ENCODE measurements around the gene LDLRAD2.
A peak's percentile ranks its signal among the peaks of the same experiment; 100 is the strongest.

The LDLRAD2 gene

DNA sequence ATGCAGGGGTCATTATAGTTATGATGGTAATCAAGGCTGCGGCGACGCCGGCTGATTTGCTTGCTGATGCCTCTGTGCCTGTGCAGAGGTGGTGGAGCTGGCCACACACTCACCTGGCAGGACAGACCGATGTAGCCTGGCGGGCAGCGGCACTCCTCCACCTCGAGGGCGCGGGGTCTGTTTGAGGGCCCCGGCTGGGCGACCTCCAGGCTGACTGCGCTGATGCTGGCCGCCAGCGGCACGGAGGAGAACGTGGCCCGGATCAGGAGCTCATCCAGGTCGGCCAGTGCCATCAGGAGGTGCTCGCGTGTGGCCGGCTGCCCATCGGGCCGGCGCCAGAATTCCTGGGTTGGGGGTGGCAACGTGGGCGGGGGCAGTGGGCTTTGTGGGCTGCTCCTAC, 52.7 kb downstream of the LDLRAD2 start:
- no peak for DNase-seq

DNA sequence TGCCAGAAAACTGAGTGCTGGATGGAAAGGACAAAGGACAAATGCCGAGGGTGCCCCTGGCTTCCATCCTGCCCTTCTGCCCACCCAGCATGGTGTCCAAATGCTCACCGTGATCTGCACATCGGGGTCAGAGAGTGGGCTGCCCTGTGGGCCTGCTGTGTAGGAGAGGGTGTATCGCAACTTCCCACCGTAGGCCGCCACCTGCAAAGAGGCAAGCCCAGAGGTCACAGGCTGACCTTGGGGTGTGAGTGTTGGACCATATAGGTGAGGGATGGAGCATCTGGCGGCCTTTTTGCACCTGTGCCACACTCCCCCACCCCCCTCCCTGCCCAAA, 53.5 kb downstream of the LDLRAD2 start:
- DNase-seq = no peak

DNA sequence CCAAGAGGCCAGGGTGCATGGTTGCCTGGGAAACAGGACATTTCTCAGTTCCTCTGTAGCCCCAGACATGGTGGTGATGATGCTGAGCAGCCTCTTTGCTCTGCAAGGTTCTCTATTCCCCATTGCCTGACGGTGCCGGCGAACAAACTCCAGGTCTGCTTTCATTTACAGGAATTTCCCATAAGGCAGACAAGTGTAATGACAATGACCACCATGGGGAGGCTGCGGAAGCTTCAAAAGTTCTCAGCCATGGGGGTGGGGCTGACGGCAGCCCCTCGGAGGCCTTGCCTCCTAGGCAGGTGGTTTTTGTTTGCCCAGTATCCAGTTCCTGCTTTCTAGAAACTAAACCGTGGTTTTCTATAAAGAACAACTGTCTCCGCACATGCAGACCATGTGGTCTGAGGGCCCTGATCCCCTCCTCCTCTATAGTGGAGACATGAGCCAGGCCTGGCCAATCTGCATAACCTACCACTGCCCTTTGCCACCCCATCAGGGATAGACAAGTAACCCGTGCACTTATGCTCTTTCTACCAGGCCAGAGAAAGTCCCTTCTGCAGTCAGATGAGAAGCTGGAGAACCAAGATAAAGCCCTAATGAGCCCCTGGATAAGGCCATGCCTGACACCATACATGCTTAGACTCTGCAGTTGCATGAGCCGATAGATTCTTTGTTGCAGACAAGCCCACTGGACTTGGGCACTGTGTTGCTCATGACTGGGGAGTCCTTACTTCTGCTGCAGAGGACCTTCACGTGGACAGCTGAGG, 54.1 kb downstream of the LDLRAD2 start:
- peak; percentile 41 for DNase-seq

DNA sequence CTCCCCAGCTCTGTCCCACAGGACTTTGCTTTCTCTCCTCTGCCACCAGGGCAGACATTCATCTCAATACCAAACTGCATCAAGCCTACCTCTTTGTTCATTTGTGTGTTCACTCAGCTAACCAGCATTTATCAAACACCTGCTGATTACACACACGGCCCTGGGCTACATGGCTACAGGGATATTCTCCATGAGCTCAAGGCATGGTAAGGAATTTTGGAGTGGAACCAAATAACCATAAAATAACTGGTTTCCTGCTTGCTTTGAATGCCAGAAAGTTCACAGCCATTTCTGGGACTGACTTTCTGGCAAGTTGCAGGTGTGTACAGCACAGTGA, 54.6 kb downstream of the LDLRAD2 start:
- DNase-seq = no peak

DNA sequence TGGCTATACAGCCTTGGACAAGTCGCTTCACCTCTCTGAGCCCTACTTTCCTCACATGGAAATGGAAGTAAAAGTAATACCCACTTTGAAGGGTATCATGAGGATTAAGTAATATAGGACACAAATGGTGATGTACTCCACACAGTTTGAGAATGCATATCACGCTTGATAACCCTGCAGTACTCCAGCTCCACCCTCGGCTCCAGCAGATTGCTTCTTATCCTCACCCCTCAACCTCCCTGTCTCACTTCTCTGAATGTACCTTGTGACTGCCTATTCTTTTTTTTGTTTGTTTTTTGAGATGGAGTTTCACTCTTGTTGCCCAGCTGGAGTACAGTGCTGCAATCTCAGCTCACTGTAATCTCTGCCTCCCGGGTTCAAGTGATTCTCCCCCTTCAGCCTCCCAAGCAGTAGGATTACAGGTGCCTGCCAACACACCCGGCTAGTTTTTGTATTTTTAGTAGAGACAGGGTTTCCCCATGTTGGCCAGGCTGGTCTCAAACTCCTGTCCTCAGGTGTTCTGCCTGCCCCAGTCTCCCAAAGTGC, 55.5 kb downstream of the LDLRAD2 start:
- no peak for DNase-seq

DNA sequence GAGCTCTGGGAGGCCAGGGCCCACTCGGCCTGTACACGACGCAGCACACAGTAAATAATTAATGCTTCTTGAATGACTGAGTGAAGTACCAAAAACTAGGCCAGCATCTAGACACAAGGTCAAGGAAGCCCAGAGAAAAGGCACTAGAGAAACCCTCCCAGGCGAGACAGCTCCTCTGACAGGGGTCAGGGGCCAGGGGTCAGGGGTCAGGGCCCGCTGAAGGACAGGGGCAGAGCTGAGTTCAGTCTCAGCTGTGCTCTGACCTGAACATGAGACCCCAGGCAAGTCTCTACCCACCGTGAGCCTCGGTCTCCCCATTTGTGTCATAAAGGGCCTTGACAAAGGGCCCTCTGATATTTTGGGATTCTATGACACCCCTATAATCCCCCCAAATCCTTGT, 56.4 kb downstream of the LDLRAD2 start:
- DNase-seq = no peak

DNA sequence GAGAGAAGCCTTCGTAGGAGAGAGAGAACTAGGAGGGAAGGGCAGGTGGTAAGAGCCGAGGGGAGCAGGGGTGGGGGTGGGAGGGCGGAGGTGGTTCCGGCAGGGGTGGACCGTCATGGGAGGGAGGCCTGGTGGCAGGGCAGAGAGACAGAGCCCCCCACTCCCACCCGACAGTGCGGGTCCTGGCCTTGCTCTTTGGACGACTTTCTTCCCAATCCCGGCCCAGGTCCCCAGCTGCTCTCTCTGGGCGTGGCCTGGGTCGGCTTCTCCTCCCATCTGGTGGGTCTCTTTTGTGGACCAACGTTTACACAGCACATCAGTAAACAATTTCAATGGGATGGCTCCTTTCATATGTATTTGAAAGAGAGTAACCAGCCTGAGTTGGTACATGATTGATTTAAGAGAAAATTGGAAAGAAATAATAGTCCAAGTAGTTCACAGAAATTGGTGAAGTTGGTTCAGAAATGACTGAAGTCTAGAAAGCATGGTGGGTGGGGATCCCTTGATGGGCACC, 56.9 kb downstream of the LDLRAD2 start:
- DNase-seq = no peak

DNA sequence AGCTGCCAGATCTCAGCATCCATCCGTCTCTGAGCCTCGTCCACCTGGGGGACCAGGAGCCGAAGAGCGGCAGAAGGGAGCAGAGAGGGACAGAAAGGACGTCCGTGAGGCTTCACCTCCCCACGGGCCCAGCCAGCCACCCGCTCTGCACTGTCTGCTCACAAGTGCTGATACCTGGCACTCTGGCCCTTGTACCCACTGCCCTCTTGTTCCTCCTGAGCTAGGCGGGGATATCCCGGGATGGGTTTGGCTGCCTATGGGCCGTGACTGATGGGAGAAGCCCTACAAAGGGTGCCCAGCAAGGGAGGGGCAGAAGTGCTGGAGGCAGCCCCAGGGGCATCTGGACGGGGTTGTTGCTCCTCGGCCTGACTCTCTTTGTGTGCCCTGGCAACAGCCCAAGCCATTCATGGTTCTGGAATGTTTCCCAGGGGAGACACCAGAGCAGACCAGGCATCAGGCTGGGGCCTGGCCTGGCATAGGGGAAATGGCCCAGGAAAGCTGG, 57.6 kb downstream of the LDLRAD2 start:
- DNase-seq = peak; percentile 27

DNA sequence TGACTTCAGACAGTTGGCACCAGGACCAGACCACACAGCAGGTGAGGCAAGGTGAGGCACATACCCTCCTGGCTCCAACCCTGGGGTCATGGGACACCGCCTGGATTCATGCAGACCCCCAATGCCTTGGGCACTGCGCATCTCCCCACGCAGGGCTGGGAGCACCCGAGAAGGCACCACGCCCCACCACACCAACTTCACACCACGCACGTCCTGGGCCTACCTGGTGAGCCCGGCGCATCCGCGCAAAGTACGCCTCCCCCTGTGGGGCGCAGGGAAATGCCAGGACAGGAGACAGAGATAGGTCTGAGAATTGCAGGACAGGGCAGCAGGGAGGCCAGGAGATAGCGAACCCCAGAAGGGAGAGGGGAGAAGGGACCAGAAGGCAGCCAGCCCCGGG, 58.5 kb downstream of the LDLRAD2 start:
- DNase-seq = no peak

DNA sequence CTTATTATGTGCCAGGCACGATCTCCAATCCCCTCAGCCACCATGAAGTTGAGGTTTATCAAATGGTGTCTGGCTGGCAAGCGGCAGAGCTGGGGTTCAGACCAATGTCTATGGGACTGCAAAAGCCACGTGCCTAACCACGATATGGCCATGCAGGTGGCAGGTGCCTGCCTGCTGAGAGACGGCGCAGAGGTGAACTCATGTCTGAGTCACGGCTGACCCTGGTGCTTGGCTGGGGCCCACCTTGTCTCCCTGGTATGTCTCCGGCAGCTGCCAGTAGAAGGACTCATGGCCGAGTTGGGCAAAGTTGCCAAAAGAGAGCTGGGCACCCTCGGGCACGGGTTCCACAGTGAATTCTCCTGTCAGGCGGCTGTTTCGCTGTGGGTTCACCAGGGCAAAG, 59.9 kb downstream of the LDLRAD2 start:
- DNase-seq = no peak

DNA sequence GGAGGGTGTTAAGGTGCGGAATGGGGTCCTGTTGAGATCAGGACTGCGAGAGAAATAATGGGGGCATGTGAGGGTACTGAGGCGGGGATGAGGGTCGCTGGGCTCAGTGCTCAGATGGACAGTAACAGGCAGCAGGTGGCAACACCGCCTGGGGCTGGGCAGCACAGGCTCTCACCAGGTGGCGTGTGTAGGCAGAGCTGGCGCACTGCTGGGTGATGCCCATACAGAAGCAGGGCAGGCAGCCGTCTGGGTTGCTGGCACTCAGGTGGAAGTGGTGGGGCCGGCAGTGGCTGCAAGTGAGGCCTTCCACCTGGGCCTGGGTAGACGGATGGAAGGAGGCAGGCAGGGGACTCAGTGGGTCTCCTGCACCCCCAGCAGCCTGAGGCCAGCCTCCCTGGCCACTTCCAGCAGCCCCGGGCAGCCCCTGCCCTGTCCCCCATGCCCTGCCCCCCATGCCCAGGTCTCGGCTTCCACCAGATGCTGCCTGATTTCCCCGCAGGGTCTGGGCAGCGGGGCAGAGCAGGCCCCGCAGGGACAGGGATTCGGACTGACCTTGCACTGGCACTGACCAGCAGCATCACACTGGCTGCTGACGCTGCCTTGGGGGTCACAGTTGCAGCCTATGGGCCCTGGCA, 60.5 kb downstream of the LDLRAD2 start:
- no peak for DNase-seq

DNA sequence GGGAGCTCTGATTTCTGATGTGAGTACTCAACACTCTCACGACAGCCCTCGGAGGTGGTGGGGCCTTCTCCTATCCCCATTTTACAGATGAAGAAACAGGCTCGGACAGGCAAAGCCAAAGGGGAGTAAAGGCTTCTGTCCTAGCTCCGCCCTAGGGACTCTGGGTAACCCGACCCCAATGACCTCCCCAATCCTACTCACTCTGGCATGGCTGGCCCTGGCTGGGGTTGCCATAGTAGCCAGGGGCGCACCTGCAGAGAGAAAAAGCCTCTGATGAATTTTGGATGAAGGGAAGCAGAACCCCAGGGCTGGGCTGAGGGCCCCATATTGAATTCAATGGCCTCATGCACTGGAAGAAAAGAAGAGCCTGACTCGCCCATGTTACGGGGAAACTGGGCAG, 61.1 kb downstream of the LDLRAD2 start:
- DNase-seq = no peak

DNA sequence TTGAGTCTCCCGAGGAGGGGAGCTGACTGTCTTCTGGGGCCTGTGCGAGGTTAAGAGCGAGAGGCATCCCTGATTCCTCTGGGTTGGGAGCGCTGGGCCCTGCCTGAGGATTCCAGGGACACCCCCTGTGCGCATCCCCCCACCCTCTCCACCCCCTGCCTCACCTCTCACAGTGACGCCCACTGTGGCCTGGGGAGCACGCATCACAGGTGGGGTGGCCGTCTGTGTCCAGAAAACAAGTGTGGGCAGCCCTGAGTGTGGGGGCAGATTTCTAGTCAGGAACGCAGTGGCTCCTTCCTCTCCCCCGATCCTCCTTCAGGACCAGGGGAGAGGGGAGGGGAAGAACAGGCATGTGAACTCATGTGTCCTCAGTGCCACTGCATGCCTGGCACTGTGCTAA, 61.7 kb downstream of the LDLRAD2 start:
- no peak for DNase-seq

DNA sequence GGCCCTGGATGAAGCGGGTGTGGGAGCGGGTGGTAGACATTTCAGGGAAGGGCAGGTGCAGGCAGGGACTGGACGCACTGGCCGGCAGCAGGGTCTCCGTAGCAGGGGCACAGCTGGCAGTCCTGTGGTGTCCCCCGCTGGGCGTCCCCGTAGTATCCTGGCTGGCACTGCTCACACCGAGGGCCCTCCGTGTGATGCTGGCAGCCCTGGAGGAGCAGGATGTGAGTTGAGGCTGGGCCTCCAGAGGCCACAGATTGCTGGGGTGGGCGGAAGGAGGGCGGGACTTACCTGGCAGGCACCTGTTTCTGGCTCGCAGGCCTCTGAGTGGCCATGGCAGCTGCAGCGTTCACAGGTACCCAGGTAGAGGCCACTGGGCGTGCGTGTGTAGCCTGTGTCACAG, 62.3 kb downstream of the LDLRAD2 start:
- no peak for DNase-seq

All from eye (tissue), 1 donor.